Left renal pelvis (tissue), 4 donors: Measurements from ENCODE around the gene BCLAF3. TPM values are rescaled to one million over a fixed set of nuclear protein-coding genes. Genes with fewer than 3 reads are reported as not detected.

Experiments used
- DNase-seq, 4 donors: peaks; one replicate each; pipeline ENCODE4 v3.0.0-alpha.2; 2013; ENCODE audit warnings: low read depth in 4 of 4, low spot score in 3 of 4
- polyA plus RNA-seq, 4 donors: library from polyadenylated mRNA; unstranded; fragments of 120-200 nt; gene quantifications; one replicate each; pipeline ENCODE4 v1.2.1, GENCODE V29; 2013; ENCODE audit not compliant: insufficient read length in 4 of 4

Gene BCLAF3
- polyA plus RNA-seq, 4 donors, result 12.3 to 13.6 (median 13.5) TPM

- no peak for DNase-seq
Measured at GRCh38 chrX:19972984-19973383, 17.9 kb downstream of the BCLAF3 start.

GRCh38 chrX:19968276-19968675 is 22.6 kb downstream of the BCLAF3 start:
- no peak for DNase-seq

GRCh38 chrX:19966056-19966455 is 24.8 kb downstream of the BCLAF3 start:
- no peak for DNase-seq

GRCh38 chrX:19964017-19964710 is 26.7 kb downstream of the BCLAF3 start:
- no peak for DNase-seq

- DNase-seq, result no peak
Measured at GRCh38 chrX:19960913-19961312, 29.9 kb downstream of the BCLAF3 start.

GRCh38 chrX:19958552-19959486 is 32.0 kb downstream of the BCLAF3 start:
- DNase-seq, result no peak

- DNase-seq, result no peak
Measured at GRCh38 chrX:19956923-19957322, 33.9 kb downstream of the BCLAF3 start.

GRCh38 chrX:19956306-19956705 is 34.6 kb downstream of the BCLAF3 start:
- no peak for DNase-seq

GRCh38 chrX:19955306-19955705 is 35.6 kb downstream of the BCLAF3 start:
- DNase-seq, result no peak

- DNase-seq, result no peak
Measured at GRCh38 chrX:19954335-19955096, 36.3 kb downstream of the BCLAF3 start.

GRCh38 chrX:19953145-19953544 is 37.7 kb downstream of the BCLAF3 start:
- DNase-seq, result no peak

- no peak for DNase-seq
Measured at GRCh38 chrX:19949340-19949739, 41.5 kb downstream of the BCLAF3 start.

GRCh38 chrX:19947612-19948011 is 43.2 kb downstream of the BCLAF3 start:
- DNase-seq, result no peak

Other genes with a start within 250 kb of the BCLAF3 start
- gene SH3KBP1, start 103.5 kb downstream of the BCLAF3 start, polyA plus RNA-seq, result 10 to 100 TPM; 31.7 to 44.6 (median 42.0) TPM
- gene MAP7D2, start 125.8 kb upstream of the BCLAF3 start, polyA plus RNA-seq, result 1 to 10 TPM in 3 of 4 donors, under 1 TPM in 1; 0.56 to 4.1 (median 3.3) TPM
- gene EIF1AX, start 150.8 kb upstream of the BCLAF3 start, polyA plus RNA-seq, result 100 to 1,000 TPM in 2 of 4 donors, 10 to 100 TPM in 2; 93.0 to 133 (median 98.4) TPM